ENCODE results near the gene CDCA7.
A peak's percentile ranks its signal among the peaks of the same experiment; 100 is the strongest.

The CDCA7 gene

DNA sequence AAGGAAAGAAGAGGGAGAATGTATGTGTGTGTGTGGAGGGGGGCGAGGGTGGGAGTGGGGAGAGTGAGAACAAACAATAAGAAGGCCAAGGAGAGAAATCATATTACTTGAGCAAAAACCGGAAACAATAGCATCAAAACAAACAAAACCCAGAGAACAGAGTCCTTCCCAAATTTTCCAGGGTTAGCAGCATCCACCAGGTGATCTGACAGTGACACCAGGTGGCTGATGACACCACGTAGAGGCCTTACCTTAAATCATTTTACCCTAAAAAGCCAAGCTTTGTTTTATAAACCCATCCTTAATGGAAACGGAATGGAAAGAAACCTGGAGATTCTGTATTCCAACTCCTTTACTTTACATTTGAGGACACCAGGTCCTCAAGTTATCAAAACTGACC is 42.9 kb downstream of the CDCA7 start:
- in situ Hi-C loops (cut with MboI; ENCODE audit: low sequenced_read_pairs) = no loop called here
- DNase-seq (ENCODE audit: low spot score in 2 of 2) = no peak
- Histone ChIP-seq H3K36me3 (replicated peaks) (no peaks in the 10 kb centered on the region), H3K4me3 (no peak overlapping the region), H3K4me1 (peaks cover 29% of the 10 kb centered on the region), H3K27me3 (ENCODE audit: low read depth) (no peaks in the 10 kb centered on the region), H3K9me3 (peaks cover 3% of the 10 kb centered on the region; the same call in 1 of the 2 replicates)

DNA sequence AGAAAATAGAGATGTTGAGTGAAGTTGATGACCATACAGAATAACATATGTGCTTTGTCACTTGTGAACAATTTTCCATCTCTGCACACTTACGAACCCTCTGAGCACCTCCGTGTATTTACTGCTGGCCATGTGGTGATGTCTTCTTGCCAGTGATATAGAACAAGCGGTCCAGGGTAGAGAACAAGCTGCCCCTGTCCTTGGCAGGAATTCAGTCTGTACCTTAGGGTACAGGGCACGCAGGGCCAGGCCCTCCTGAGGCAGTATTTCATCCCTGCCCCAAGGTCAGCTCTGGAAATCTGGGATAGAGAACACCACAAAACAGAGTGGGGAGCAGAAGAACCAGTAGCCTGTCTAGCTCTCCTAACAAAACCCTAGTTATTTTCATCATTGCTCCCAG is 44.6 kb downstream of the CDCA7 start:
- Histone ChIP-seq H3K4me1 (peaks cover 32% of the 10 kb centered on the region), H3K9me3 (peaks cover 3% of the 10 kb centered on the region; the same call in 1 of the 2 replicates), H3K27me3 (ENCODE audit: low read depth) (no peaks in the 10 kb centered on the region), H3K36me3 (replicated peaks) (no peaks in the 10 kb centered on the region), H3K4me3 (no peak overlapping the region)
- in situ Hi-C loops (cut with MboI; ENCODE audit: low sequenced_read_pairs) = no loop called here
- DNase-seq (ENCODE audit: low spot score in 2 of 2) = no peak

DNA sequence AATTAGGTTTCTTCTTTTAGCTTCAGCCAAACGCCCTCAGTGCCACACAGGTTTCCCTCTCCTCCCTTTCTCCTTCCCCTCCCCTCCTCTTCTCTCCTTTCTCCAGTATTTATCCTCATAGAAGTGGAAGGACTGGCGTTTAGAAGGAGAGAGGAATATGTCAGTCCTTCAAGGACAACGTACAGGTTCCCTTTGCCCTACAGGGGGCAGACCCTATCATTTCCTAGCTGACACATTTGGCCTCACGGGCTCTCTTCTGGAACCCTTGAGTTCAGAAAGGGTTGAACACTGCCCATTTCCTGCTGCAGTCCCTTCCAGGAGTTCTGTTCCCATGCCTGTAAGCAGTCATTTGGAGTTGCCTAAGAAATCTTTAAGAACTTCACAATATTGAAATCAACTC is 46.1 kb downstream of the CDCA7 start:
- H3K4me3 ChIP-seq = no peak overlapping the region
- in situ Hi-C loops (cut with MboI; ENCODE audit: low sequenced_read_pairs) = loop anchor here (5.0 to 10.0 kb wide), 3 partner anchors 47 to 944 kb away; no protein-coding TSS in a partner anchor
- H3K27me3 ChIP-seq (ENCODE audit: low read depth) = no peaks in the 10 kb centered on the region
- peak; percentile 68 to 90 for DNase-seq (ENCODE audit: low spot score in 2 of 2)
- peaks cover 37% of the 10 kb centered on the region for H3K4me1 ChIP-seq
- H3K9me3 ChIP-seq = peaks cover 3% of the 10 kb centered on the region; the same call in 1 of the 2 replicates
- H3K36me3 ChIP-seq (replicated peaks) = no peaks in the 10 kb centered on the region

DNA sequence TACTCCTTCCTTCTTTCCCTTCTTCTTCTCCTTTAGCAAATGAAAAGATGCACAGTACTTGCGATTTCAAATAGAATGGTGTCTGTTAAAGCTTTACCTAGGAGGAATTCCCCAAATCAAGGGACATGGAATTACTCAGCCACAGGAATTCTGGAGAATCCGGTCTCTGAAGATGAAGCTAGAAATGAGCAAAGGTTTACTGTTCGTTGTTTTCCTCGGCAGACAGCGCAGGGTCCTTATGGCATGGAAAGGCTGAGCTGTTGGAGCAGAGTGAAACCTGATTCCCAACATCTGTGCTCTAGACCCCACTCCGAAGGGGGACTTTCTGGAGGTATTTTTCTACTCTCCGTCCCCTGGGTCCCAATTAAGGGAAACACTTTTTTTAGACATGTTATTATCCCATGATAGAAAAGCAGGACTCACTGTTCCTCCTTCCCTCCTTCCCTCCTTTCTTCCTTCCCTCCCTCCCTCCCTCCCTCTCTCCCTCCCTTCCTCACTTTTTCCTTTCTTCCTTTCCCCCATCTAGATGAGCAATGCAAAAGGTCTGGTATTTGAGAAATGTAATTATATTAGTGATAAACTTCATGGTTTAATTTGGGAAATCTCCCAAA is 47.1 kb downstream of the CDCA7 start:
- peaks cover 37% of the 10 kb centered on the region for H3K4me1 ChIP-seq
- H3K4me3 ChIP-seq = peak overlapping the region; percentile 12; the same call in 1 of the 2 replicates
- no peaks in the 10 kb centered on the region for H3K27me3 ChIP-seq (ENCODE audit: low read depth)
- H3K36me3 ChIP-seq (replicated peaks) = no peaks in the 10 kb centered on the region
- DNase-seq (ENCODE audit: low spot score in 2 of 2) = peak; percentile 19 to 29
- in situ Hi-C loops (cut with MboI; ENCODE audit: low sequenced_read_pairs) = loop anchor here (5.0 to 10.0 kb wide), 3 partner anchors 45 to 943 kb away; no protein-coding TSS in a partner anchor
- peaks cover 3% of the 10 kb centered on the region; the same call in 1 of the 2 replicates for H3K9me3 ChIP-seq

DNA sequence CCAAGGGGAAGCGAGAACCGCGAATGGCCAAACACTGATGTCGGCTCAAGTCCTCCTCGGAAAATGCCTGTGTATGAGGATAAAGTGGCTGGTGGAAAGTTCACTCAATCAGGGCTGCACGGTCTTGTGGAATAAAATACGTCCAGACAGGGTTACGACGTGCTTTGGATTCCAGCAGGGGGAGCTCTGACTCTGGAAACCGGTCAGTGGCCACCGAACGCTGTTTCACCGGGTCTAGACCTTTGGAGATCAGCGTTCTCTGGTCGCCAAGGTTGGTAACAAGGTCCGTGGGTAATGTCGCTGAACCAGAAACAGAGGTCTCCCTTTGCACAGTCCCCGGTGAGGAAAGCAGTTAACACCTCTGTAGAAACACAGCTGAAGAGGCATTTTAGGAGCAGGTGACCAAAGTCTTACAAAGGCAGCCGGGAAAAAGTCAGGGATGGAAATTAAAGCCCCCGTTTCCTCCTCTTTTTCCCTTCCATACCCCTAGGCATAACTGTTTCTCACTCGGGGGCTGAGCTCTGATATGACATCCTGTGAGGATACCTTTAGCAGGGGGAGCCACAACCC is 47.8 kb downstream of the CDCA7 start:
- peak overlapping the region; percentile 12; the same call in 1 of the 2 replicates for H3K4me3 ChIP-seq
- H3K27me3 ChIP-seq (ENCODE audit: low read depth) = no peaks in the 10 kb centered on the region
- peak; percentile 87 to 93 for DNase-seq (ENCODE audit: low spot score in 2 of 2)
- no peaks in the 10 kb centered on the region for H3K36me3 ChIP-seq (replicated peaks)
- in situ Hi-C loops (cut with MboI; ENCODE audit: low sequenced_read_pairs) = loop anchor here (5.0 to 10.0 kb wide), 3 partner anchors 45 to 942 kb away; no protein-coding TSS in a partner anchor
- H3K9me3 ChIP-seq = peaks cover 3% of the 10 kb centered on the region; the same call in 1 of the 2 replicates
- peaks cover 37% of the 10 kb centered on the region for H3K4me1 ChIP-seq

DNA sequence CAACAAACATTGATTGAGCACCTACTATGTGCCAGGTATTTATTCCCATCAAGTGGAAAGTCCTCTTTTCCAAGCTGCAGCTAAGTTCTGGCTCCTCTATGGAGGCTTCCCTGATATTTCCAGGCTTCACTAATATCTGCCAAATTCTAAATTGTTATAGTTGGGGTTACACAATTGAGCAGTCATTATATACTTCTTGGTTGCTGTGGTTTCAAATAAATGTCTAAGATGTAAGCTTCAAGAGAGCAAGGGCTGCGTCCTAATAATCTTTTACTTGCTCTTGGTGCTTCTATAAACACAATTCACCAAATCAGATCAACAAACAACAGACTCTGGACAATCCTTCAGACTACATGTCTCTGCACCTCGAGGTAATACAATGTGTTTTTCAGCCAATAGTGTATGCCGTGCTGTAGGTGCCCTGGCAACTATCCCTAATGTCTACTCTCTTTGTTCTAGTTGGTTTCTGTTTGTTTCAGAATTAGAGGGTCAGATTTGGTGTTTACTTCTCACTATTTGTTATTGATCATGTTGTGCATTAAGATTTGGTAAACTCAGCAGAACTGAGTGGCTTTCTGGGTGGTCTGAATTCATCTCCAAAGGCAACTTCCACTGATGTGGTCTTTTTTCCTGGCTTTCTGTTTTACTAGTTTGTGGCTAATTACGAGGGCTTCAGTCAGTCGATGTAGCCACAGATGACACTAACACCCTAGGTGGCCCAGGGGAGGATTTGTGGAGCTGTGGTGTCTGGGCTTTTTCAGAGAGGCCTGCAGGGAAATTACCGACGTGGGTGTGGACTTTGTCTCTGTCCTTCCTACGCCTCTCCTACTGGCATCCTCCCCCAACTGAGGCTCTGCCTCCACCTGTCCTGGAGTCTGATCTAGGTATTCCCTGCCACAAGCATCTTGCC is 50.4 kb downstream of the CDCA7 start:
- in situ Hi-C loops (cut with MboI; ENCODE audit: low sequenced_read_pairs) = loop anchor here (5.0 to 10.0 kb wide), 3 partner anchors 42 to 940 kb away; no protein-coding TSS in a partner anchor
- no peaks in the 10 kb centered on the region for H3K27me3 ChIP-seq (ENCODE audit: low read depth)
- no peaks in the 10 kb centered on the region for H3K36me3 ChIP-seq (replicated peaks)
- peaks cover 36% of the 10 kb centered on the region for H3K4me1 ChIP-seq
- no peak for DNase-seq (ENCODE audit: low spot score in 2 of 2)
- peaks cover 3% of the 10 kb centered on the region; the same call in 1 of the 2 replicates for H3K9me3 ChIP-seq
- H3K4me3 ChIP-seq = no peak overlapping the region

DNA sequence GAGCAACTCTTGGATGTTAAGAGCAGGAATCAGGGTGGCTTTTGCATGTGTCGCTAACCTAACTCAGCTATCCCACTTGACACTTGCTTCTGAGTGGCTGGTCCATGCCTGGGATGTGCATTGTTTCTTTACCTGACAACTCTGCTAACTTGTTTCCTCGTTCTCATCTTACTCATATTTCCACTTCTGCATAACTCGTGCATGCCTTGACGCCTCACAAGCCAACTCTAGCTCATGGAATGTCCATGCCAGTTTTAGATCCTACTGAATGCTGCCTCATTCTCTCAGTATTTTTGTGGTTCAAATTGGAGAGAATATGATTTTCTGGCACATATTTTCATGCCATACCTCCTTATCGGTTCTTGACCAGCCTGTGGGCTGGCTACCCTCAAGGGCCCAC is 52.5 kb downstream of the CDCA7 start:
- Histone ChIP-seq H3K4me3 (no peak overlapping the region), H3K36me3 (replicated peaks) (no peaks in the 10 kb centered on the region), H3K9me3 (no peaks in the 10 kb centered on the region), H3K4me1 (peaks cover 15% of the 10 kb centered on the region), H3K27me3 (ENCODE audit: low read depth) (no peaks in the 10 kb centered on the region)
- in situ Hi-C loops (cut with MboI; ENCODE audit: low sequenced_read_pairs) = loop anchor here (10.0 kb wide), 2 partner anchors 258 to 938 kb away; no protein-coding TSS in a partner anchor
- DNase-seq (ENCODE audit: low spot score in 2 of 2) = no peak

DNA sequence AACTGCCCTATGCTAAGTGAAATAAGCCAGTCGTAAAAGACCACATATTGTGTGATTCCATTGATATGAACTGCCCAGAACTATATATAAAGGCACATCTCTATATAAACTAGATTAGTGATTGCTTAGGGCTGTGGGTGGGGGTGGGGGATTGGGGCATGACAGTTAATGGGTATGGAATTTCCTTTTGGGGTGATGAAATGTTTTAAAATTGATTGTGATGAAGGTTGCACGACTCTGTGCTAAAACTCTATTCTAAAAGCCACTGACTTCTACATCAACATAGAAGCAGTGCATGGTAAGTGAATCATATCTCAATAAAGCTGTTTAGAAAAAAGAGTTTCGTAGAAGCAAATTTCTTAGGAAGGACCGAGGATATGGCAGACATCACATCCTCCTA is 53.0 kb downstream of the CDCA7 start:
- no peaks in the 10 kb centered on the region for H3K27me3 ChIP-seq (ENCODE audit: low read depth)
- peaks cover 12% of the 10 kb centered on the region for H3K4me1 ChIP-seq
- H3K4me3 ChIP-seq = no peak overlapping the region
- H3K36me3 ChIP-seq (replicated peaks) = no peaks in the 10 kb centered on the region
- no peaks in the 10 kb centered on the region for H3K9me3 ChIP-seq
- DNase-seq (ENCODE audit: low spot score in 2 of 2) = no peak
- in situ Hi-C loops (cut with MboI; ENCODE audit: low sequenced_read_pairs) = loop anchor here (10.0 kb wide), 2 partner anchors 257 to 937 kb away; no protein-coding TSS in a partner anchor

DNA sequence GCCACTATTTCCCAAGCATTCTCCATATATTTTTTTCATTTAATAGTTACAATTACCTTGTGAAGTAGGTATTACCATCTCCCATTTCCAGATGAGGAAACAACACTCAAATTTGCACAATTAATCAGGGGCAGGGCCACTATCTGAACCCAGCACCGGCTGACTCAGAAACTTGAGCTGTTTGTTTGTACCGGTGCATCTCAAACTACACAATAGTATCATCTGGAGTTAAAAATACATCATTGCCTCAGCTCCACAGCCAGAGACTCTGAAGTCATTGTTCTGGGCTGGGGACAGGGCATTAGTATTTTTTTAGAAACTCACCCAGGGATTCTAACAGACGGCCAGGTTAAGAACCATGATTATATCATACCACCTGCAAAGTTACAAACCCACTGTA is 55.9 kb downstream of the CDCA7 start:
- in situ Hi-C loops (cut with MboI; ENCODE audit: low sequenced_read_pairs) = no loop called here
- Histone ChIP-seq H3K27me3 (ENCODE audit: low read depth) (no peaks in the 10 kb centered on the region), H3K4me3 (no peak overlapping the region), H3K9me3 (no peaks in the 10 kb centered on the region), H3K4me1 (no peaks in the 10 kb centered on the region), H3K36me3 (replicated peaks) (no peaks in the 10 kb centered on the region)
- DNase-seq (ENCODE audit: low spot score in 2 of 2) = no peak

DNA sequence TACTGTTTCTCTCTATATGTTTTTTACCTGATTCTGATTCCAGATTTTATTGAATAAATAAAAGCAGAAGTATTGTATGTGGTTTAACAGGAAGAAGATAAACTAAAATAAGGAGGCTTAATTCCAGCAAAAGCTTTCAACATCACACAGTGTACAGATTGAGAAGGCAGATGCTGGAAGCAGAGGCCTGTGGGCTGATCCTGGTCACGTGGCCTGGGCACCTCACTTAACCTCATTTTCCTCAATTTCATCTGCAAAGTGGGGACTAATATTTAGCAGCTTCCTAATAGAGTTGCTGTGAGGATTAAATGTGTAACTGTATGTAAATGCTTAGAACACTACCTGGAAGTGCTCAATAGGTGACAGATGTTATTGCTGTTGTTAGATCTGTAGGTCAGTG is 58.0 kb downstream of the CDCA7 start:
- in situ Hi-C loops (cut with MboI; ENCODE audit: low sequenced_read_pairs) = no loop called here
- Histone ChIP-seq H3K4me3 (no peak overlapping the region), H3K4me1 (no peaks in the 10 kb centered on the region), H3K36me3 (replicated peaks) (no peaks in the 10 kb centered on the region), H3K27me3 (ENCODE audit: low read depth) (no peaks in the 10 kb centered on the region), H3K9me3 (no peaks in the 10 kb centered on the region)
- DNase-seq (ENCODE audit: low spot score in 2 of 2) = no peak

DNA sequence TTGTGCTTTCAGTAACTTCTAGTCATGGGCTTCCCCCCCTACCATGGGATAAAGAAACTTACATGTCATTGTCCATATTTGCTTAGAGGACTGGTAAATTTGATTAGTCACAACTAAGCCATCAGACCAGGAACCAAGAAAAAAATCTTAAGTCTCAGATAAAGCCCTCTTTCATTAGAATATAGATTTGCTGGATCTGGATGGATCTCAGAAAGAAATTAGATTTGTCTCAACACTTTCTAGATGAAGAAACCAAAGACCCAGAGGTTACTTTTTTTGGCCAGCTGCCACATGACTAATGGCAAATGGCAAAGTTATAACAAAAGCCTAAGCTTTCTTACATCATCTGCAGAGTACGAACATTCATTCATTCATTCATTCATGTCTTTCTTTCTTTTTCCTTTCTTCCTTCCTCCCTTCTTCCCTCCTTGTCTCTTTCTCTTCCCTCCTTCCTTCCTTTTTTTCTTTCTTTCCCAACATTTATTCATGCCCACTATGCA is 60.2 kb downstream of the CDCA7 start:
- DNase-seq (ENCODE audit: low spot score in 2 of 2) = no peak
- no peaks in the 10 kb centered on the region for H3K36me3 ChIP-seq (replicated peaks)
- in situ Hi-C loops (cut with MboI; ENCODE audit: low sequenced_read_pairs) = no loop called here
- H3K4me3 ChIP-seq = no peak overlapping the region
- no peaks in the 10 kb centered on the region for H3K27me3 ChIP-seq (ENCODE audit: low read depth)
- no peaks in the 10 kb centered on the region for H3K4me1 ChIP-seq
- H3K9me3 ChIP-seq = no peaks in the 10 kb centered on the region

DNA sequence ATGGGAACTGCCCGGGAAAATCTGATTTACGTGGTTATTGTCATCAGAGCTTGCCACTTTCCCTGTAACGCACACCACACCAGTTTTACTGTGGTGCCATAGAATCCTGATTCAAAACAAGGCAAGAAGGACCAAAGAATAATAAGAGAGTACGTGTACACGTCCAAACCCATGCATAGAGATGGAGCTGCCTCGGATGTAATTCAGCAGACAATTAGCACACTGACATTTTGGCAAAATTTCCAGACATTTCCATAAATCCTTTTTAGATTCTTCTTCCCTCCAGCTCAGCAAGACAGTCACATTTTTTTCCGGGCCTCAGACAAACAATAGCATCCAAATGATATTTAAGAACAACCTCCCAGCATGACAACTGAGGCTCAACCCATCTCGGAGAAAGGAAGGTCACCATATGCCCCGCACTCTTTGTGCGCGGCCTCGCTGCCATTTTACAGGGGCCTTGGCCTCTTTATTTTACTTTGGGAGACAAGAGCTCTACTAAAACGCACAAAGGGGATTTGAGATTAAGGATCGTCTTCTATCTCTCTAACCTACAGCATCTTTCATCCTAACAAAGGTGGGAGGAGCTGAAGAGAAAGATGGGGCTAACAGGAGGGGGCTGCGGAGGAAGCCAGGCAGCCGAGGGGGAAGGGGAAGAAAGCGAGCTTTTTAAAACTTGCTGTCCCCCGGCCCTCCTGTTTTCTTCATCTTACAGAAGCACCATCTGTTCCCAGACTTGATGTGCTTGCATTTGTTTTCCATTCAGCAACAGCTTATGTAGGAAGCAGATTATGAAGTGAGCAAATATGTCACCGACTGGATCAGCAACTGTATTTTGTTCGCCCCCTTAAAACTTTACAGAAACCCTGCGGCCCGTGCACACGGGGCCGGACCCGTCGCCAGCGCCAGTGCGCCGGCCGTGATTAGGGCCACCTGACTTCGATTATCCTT is 61.0 kb downstream of the CDCA7 start:
- DNase-seq (ENCODE audit: low spot score in 2 of 2) = no peak
- no peaks in the 10 kb centered on the region for H3K27me3 ChIP-seq (ENCODE audit: low read depth)
- no peak overlapping the region for H3K4me3 ChIP-seq
- in situ Hi-C loops (cut with MboI; ENCODE audit: low sequenced_read_pairs) = no loop called here
- no peaks in the 10 kb centered on the region for H3K9me3 ChIP-seq
- no peaks in the 10 kb centered on the region for H3K4me1 ChIP-seq
- H3K36me3 ChIP-seq (replicated peaks) = no peaks in the 10 kb centered on the region
